Loucy (cell line): ENCODE data around the gene GABBR1.

Experiments
- H2AFZ ChIP-seq: fragments of 200-600 bp; sonication (generic); 2 replicates; pipeline ENCODE4 v1.6.0; 2016; ENCODE audit warnings: antibody characterized with exemption, mild to moderate bottlenecking, low read length, moderate library complexity
- H3F3A ChIP-seq: fragments of 200-600 bp; 2 replicates; pipeline ENCODE4 v1.6.0; 2016; ENCODE audit warnings: antibody characterized with exemption, low read depth, mild to moderate bottlenecking
- H3K27me3 ChIP-seq: fragments of 200-600 bp; sonication (generic); 2 replicates; pipeline ENCODE4 v1.6.1; 2014; ENCODE audit warnings: low read length, mild to moderate bottlenecking; ENCODE audit not compliant: insufficient read depth, poor library complexity, severe bottlenecking
- H3K36me3 ChIP-seq: fragments of 200-600 bp; sonication (generic); 2 replicates; pipeline ENCODE4 v1.6.1; 2016; ENCODE audit warnings: low read length; ENCODE audit not compliant: insufficient read depth
- H3K4me1 ChIP-seq: fragments of 200-600 bp; sonication (generic); 2 replicates; pipeline ENCODE4 v1.5.1; 2014; ENCODE audit warnings: low read length, mild to moderate bottlenecking; ENCODE audit not compliant: insufficient read depth, poor library complexity, severe bottlenecking
- H3K4me2 ChIP-seq: fragments of 200-600 bp; sonication (generic); 2 replicates; pipeline ENCODE4 v1.6.0; 2014; ENCODE audit warnings: antibody characterized with exemption, low read length, low read depth, mild to moderate bottlenecking; ENCODE audit not compliant: poor library complexity, severe bottlenecking
- H3K4me3 ChIP-seq: fragments of 200-600 bp; sonication (generic); 2 replicates; pipeline ENCODE4 v1.5.1; 2014; ENCODE audit warnings: low read length, mild to moderate bottlenecking, mixed read lengths; ENCODE audit not compliant: poor library complexity, severe bottlenecking
- H3K79me2 ChIP-seq: fragments of 200-600 bp; sonication (generic); 2 replicates; pipeline ENCODE4 v1.6.1; 2014; ENCODE audit warnings: low read length; ENCODE audit not compliant: insufficient read depth
- H3K9ac ChIP-seq: fragments of 200-600 bp; sonication (generic); 2 replicates; pipeline ENCODE4 v1.6.0; 2014; ENCODE audit warnings: mild to moderate bottlenecking, low read depth, low read length, moderate library complexity; ENCODE audit not compliant: poor library complexity, severe bottlenecking
- H3K9me2 ChIP-seq: fragments of 200-600 bp; sonication (generic); replicated peaks from 2 replicates; pipeline ENCODE4 v1.6.1; 2016; ENCODE audit warnings: low read depth, low read length, mixed read lengths
- H3K9me3 ChIP-seq: fragments of 200-600 bp; sonication (generic); 2 replicates; pipeline ENCODE4 v1.6.1; 2014; ENCODE audit warnings: mild to moderate bottlenecking, antibody characterized with exemption, low read length, low read depth; ENCODE audit not compliant: insufficient read depth
- H4K20me1 ChIP-seq: fragments of 200-600 bp; sonication (generic); 2 replicates; pipeline ENCODE4 v1.6.0; 2014; ENCODE audit warnings: antibody characterized with exemption, low read length, mild to moderate bottlenecking; ENCODE audit not compliant: insufficient read depth, poor library complexity, severe bottlenecking
- EZH2phosphoT487 ChIP-seq: fragments of 200-600 bp; IDR thresholded peaks from 2 replicates; pipeline ENCODE4 v1.6.1; 2018; ENCODE audit warnings: antibody characterized with exemption, mild to moderate bottlenecking, moderate library complexity, borderline replicate concordance
- TF ChIP-seq, protein P1 (sequence below): fragments of 200-600 bp; sonication (generic); conservative IDR thresholded peaks from 2 replicates; pipeline ENCODE4 v1.5.1; 2014; ENCODE audit warnings: mild to moderate bottlenecking, antibody characterized with exemption, low read length

Gene GABBR1

DNA sequence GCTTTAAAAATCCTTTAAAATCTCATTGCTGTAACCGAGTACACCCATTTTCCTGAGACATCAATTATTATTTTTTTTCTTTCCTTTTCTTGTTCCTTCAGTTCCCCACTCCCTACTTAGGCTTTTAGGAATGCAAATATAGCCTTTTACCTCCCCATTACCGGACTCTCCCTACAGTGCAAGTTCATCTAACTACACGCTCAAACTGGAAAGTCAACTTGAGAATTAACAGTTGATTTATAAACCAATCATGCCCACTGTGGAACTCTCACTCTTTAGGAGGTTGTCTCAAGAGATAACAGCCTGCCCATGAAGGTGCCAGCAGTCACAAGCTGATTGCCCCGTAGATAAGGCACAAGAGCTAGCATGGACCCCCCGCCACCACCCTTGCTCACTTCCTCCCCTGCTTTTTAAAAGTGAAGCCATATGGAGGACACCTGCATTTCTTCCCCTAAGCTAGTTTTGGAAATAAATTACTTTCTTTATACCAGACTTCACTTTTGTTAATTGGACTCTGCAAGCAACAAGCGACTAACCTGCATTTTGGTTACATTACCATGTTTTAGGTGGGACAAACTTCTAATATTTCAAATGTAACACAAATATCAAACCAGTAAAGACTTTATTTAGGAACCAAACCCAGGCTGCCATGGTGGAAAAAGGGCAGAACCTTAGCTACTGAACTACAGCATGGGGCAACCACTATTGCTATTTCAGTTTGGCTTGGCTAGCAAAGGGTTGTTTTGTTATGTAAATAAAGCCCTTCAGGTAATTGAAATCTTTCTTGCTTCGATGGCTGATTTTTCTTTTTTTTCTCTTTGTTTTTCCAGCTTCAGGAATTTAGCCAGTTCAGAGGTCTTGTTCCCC, 108.3 kb downstream of the GABBR1 start:
- TF ChIP-seq EZH2phosphoT487 = no peak
- TF ChIP-seq, protein P1, sequence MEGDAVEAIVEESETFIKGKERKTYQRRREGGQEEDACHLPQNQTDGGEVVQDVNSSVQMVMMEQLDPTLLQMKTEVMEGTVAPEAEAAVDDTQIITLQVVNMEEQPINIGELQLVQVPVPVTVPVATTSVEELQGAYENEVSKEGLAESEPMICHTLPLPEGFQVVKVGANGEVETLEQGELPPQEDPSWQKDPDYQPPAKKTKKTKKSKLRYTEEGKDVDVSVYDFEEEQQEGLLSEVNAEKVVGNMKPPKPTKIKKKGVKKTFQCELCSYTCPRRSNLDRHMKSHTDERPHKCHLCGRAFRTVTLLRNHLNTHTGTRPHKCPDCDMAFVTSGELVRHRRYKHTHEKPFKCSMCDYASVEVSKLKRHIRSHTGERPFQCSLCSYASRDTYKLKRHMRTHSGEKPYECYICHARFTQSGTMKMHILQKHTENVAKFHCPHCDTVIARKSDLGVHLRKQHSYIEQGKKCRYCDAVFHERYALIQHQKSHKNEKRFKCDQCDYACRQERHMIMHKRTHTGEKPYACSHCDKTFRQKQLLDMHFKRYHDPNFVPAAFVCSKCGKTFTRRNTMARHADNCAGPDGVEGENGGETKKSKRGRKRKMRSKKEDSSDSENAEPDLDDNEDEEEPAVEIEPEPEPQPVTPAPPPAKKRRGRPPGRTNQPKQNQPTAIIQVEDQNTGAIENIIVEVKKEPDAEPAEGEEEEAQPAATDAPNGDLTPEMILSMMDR = no peak
- H2AFZ ChIP-seq = 0 out of 2 replicates have a peak overlapping the region, but pooled peaks have one; percentile 38
- no peaks in the 10 kb centered on the region for H3K27me3 ChIP-seq
- no peaks in the 10 kb centered on the region for H3K36me3 ChIP-seq
- peaks cover 5% of the 10 kb centered on the region; the same call in 1 of the 2 replicates for H3K9me3 ChIP-seq
- peaks cover 16% of the 10 kb centered on the region for H3F3A ChIP-seq
- H3K4me3 ChIP-seq = peak overlapping the region; percentile 52
- peak overlapping the region; percentile 62 for H3K4me2 ChIP-seq
- no peaks in the 10 kb centered on the region for H3K79me2 ChIP-seq
- H4K20me1 ChIP-seq = no peaks in the 10 kb centered on the region
- peaks cover 70% of the 10 kb centered on the region for H3K4me1 ChIP-seq
- H3K9me2 ChIP-seq = no peaks in the 10 kb centered on the region
- peak overlapping the region; percentile 49 for H3K9ac ChIP-seq

DNA sequence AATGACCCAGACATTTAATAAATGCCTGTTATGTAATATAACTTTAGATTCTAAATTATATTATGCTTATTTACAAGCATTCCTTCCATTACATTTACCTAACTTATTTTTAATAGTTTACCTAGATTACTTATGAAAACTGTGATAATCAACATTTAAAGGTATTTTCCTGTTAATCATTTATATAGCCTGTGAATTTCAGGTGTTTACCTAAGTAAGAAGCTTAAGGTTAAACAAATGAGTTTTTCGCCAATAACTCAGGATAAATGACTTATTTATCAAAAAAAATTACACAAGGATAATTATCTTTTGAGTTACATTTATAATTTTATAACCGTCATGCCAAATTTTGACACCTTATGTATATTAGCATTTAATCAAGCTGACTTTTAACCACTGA, 108.9 kb downstream of the GABBR1 start:
- Histone ChIP-seq H3K27me3 (no peaks in the 10 kb centered on the region), H3K4me2 (peak overlapping the region; percentile 62), H3F3A (peaks cover 16% of the 10 kb centered on the region), H3K9ac (peak overlapping the region; percentile 49), H3K9me2 (no peaks in the 10 kb centered on the region), H4K20me1 (no peaks in the 10 kb centered on the region), H3K79me2 (no peaks in the 10 kb centered on the region), H2AFZ (no peak overlapping the region), H3K4me3 (peak overlapping the region; percentile 52), H3K4me1 (peaks cover 72% of the 10 kb centered on the region), H3K9me3 (peaks cover 5% of the 10 kb centered on the region; the same call in 1 of the 2 replicates), H3K36me3 (no peaks in the 10 kb centered on the region)
- TF ChIP-seq, protein P1 = no peak
- TF ChIP-seq EZH2phosphoT487 = no peak

DNA sequence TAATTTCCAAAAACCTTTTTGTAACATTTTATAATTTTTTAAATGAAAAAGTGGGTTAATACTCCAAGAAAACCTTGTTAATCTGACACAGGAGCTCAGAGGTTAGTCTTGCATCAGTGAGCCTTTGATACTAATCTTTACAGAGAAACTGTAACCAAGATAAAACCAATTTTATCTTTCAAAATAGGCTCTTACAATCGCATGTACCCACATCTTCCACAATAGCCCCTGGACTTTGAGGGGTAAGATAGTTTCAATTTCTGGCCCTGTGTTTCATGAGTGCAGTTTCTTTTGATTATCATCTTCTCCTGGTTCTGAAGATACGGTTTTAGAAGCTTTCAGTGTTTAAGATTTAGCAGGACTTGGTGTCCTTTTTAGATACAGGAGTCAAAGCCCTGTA, 110.8 kb downstream of the GABBR1 start:
- TF ChIP-seq, protein P1 = no peak
- no peak for TF ChIP-seq EZH2phosphoT487
- peaks cover 5% of the 10 kb centered on the region; the same call in 1 of the 2 replicates for H3K9me3 ChIP-seq
- H3K4me3 ChIP-seq = peak overlapping the region; percentile 6
- peak overlapping the region; percentile 16 for H3K9ac ChIP-seq
- no peaks in the 10 kb centered on the region for H3K9me2 ChIP-seq
- H4K20me1 ChIP-seq = no peaks in the 10 kb centered on the region
- no peaks in the 10 kb centered on the region for H3K79me2 ChIP-seq
- peak overlapping the region; percentile 51 for H3K4me2 ChIP-seq
- H3K27me3 ChIP-seq = no peaks in the 10 kb centered on the region
- H3K4me1 ChIP-seq = peaks cover 69% of the 10 kb centered on the region
- H2AFZ ChIP-seq = no peak overlapping the region
- H3F3A ChIP-seq = peaks cover 16% of the 10 kb centered on the region
- H3K36me3 ChIP-seq = no peaks in the 10 kb centered on the region
